ENCODE measurements around the gene FAM200B.

Gene FAM200B

GRCh38 chr4:15688051-15688450 lies 6.4 kb downstream of the FAM200B start:
- Histone ChIP-seq H3K4me2 (ENCODE audit: low read length) (no peak overlapping the region), H3K4me1 (ENCODE audit: low read length) (no peaks in the 10 kb centered on the region), H3K4me3 (ENCODE audit: low read length) (no peak overlapping the region), H3K27ac (ENCODE audit: low read length) (no peak overlapping the region), H2AFZ (ENCODE audit: low read depth, low read length) (no peak overlapping the region), H3K9ac (ENCODE audit: low read length) (no peak overlapping the region), H3K9me3 (ENCODE audit: insufficient read depth, low read length) (no peaks in the 10 kb centered on the region), H3K79me2 (ENCODE audit: low read length) (no peaks in the 10 kb centered on the region; the same call in 1 of the 2 replicates), H3K27me3 (ENCODE audit: low read depth, low read length) (no peaks in the 10 kb centered on the region), H4K20me1 (ENCODE audit: insufficient read depth, low read length) (no peaks in the 10 kb centered on the region), H3K36me3 (replicated peaks; ENCODE audit: low read depth, low read length) (peaks cover 11% of the 10 kb centered on the region)
- TF ChIP-seq EZH2phosphoT487 (IDR thresholded peaks at IDR 0.05; ENCODE audit: low read depth) = no peak
- TF ChIP-seq CTCF (IDR thresholded peaks at IDR 0.05; ENCODE audit: low read depth, low read length) = no peak

DNA sequence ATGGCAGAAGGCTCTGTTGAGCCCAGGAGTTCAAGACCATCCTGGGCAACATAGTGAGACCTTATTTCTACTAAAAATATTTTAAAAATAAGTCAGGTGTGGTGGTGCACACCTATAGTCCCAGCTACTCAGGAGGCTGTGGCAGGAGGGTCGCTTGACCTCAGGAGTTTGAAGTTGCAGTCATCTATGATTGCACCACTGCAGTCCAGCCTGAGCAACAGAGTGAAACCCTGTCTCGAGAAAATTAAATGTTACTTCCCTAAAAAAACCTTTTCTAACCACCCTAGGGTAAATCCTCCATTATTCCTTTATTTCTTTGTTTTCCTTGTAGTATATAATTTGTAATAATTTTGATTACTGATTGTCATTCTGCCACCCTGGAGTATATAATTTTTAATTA lies 7.9 kb downstream of the FAM200B start:
- H3K4me2 ChIP-seq (ENCODE audit: low read length) = no peak overlapping the region
- no peak for TF ChIP-seq CTCF (IDR thresholded peaks at IDR 0.05; ENCODE audit: low read depth, low read length)
- no peak for TF ChIP-seq EZH2phosphoT487 (IDR thresholded peaks at IDR 0.05; ENCODE audit: low read depth)
- H4K20me1 ChIP-seq (ENCODE audit: insufficient read depth, low read length) = no peaks in the 10 kb centered on the region
- H3K4me1 ChIP-seq (ENCODE audit: low read length) = no peaks in the 10 kb centered on the region
- H3K27me3 ChIP-seq (ENCODE audit: low read depth, low read length) = no peaks in the 10 kb centered on the region
- H3K4me3 ChIP-seq (ENCODE audit: low read length) = no peak overlapping the region
- no peak overlapping the region for H3K9ac ChIP-seq (ENCODE audit: low read length)
- peaks cover 11% of the 10 kb centered on the region for H3K36me3 ChIP-seq (replicated peaks; ENCODE audit: low read depth, low read length)
- no peak overlapping the region for H2AFZ ChIP-seq (ENCODE audit: low read depth, low read length)
- no peaks in the 10 kb centered on the region for H3K79me2 ChIP-seq (ENCODE audit: low read length)
- H3K27ac ChIP-seq (ENCODE audit: low read length) = no peak overlapping the region
- H3K9me3 ChIP-seq (ENCODE audit: insufficient read depth, low read length) = no peaks in the 10 kb centered on the region

GRCh38 chr4:15690020-15690809 lies 8.6 kb downstream of the FAM200B start:
- Histone ChIP-seq H3K79me2 (ENCODE audit: low read length) (no peaks in the 10 kb centered on the region), H4K20me1 (ENCODE audit: insufficient read depth, low read length) (no peaks in the 10 kb centered on the region), H3K4me1 (ENCODE audit: low read length) (no peaks in the 10 kb centered on the region), H3K4me2 (ENCODE audit: low read length) (no peak overlapping the region), H3K36me3 (replicated peaks; ENCODE audit: low read depth, low read length) (peaks cover 11% of the 10 kb centered on the region), H3K9ac (ENCODE audit: low read length) (no peak overlapping the region), H3K4me3 (ENCODE audit: low read length) (no peak overlapping the region), H3K9me3 (ENCODE audit: insufficient read depth, low read length) (no peaks in the 10 kb centered on the region), H3K27ac (ENCODE audit: low read length) (no peak overlapping the region), H2AFZ (ENCODE audit: low read depth, low read length) (no peak overlapping the region), H3K27me3 (ENCODE audit: low read depth, low read length) (no peaks in the 10 kb centered on the region)
- TF ChIP-seq EZH2phosphoT487 (IDR thresholded peaks at IDR 0.05; ENCODE audit: low read depth) (no peak), CTCF (IDR thresholded peaks at IDR 0.05; ENCODE audit: low read depth, low read length) (no peak)

DNA sequence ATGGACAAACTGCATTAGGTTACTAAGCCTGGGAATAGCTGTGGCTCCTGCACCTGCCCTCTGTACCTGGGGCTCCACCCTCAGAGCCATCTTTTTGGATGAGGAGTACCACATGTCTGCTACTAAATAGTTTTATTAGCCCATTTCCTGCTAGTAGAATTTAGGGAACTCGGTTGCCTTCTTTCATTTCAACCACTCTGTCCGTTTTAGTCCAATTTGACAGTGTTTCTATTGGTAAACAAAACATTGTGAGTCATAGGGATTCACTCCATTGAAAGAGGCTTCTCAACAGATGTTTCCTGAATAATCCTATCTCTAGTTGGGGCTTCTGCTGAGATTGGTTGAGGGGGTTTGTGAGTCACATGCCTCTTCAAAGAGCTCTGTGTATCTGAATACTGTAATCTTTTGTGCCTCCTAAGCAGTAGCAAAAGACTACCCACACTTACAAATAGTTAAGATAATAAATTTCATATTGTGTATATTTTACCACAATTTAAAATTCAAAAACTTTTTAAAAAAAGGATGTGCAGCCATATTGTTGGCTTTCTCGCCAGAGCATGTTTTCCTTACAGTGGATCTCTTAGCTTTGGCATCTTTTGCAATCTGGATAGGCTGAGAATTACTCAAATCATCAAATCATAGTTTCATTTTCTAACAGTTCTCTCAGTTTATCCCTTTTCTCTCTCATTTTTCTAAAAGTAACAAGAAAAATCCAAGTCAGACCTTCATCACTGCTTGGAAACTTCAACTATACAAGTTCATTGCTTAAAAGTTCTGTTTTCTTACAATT lies 9.9 kb downstream of the FAM200B start:
- no peaks in the 10 kb centered on the region for H3K27me3 ChIP-seq (ENCODE audit: low read depth, low read length)
- no peaks in the 10 kb centered on the region for H4K20me1 ChIP-seq (ENCODE audit: insufficient read depth, low read length)
- H3K9me3 ChIP-seq (ENCODE audit: insufficient read depth, low read length) = no peaks in the 10 kb centered on the region
- H2AFZ ChIP-seq (ENCODE audit: low read depth, low read length) = no peak overlapping the region
- TF ChIP-seq CTCF (IDR thresholded peaks at IDR 0.05; ENCODE audit: low read depth, low read length) = no peak
- TF ChIP-seq EZH2phosphoT487 (IDR thresholded peaks at IDR 0.05; ENCODE audit: low read depth) = no peak
- no peak overlapping the region for H3K4me3 ChIP-seq (ENCODE audit: low read length)
- peaks cover 6% of the 10 kb centered on the region for H3K36me3 ChIP-seq (replicated peaks; ENCODE audit: low read depth, low read length)
- no peaks in the 10 kb centered on the region for H3K79me2 ChIP-seq (ENCODE audit: low read length)
- no peak overlapping the region for H3K9ac ChIP-seq (ENCODE audit: low read length)
- no peak overlapping the region for H3K27ac ChIP-seq (ENCODE audit: low read length)
- no peaks in the 10 kb centered on the region for H3K4me1 ChIP-seq (ENCODE audit: low read length)
- H3K4me2 ChIP-seq (ENCODE audit: low read length) = no peak overlapping the region

All from OCI-LY3 (cell line).